Cardiac septum (tissue), 1 donor: ENCODE data around the gene CHSY1. TPM values are rescaled to one million over a fixed set of nuclear protein-coding genes. Genes with fewer than 3 reads are reported as not detected.

Source experiments
- DNase-seq: peaks from one replicate; pipeline ENCODE4 v3.0.0-alpha.2; 2020; ENCODE audit warnings: low spot score
- intact Hi-C: fragments of 100-400 bp; cut with DNase I; formaldehyde crosslinking; loops from one replicate; pipeline ENCODE4 v1.14.0; 2022
- total RNA-seq: library from RNA; stranded (reverse); fragmentation: NEBNext Ultra II Directional; extraction: Animal tissue kit (Norgen Biotek cat#: 25700); gene quantifications from one replicate; pipeline ENCODE4 v1.2.1, GENCODE V29; 2021
- donor health status: DM: no; HTN: no; CAD: no.

Gene CHSY1
- total RNA-seq, 1 donor from 2014 or later = 17.5 TPM

GRCh38 chr15:101162701-101163483, 89.0 kb downstream of the CHSY1 start:
- intact Hi-C loops = loop anchor here (5.0 kb wide), 1 partner anchor 36 kb away; no protein-coding TSS in a partner anchor

GRCh38 chr15:101161656-101162055, 90.2 kb downstream of the CHSY1 start:
- intact Hi-C loops = loop anchor here (5.0 kb wide), 1 partner anchor 34 kb away; no protein-coding TSS in a partner anchor
- peak; percentile 7 for DNase-seq

More at GRCh38 chr15:101162701-101163483, 89.0 kb downstream of the CHSY1 start:
- peak; percentile 86 for DNase-seq

GRCh38 chr15:101159936-101160815, 91.7 kb downstream of the CHSY1 start:
- DNase-seq = peak; percentile 14
- intact Hi-C loops = loop anchor here (5.0 kb wide), 1 partner anchor 33 kb away; no protein-coding TSS in a partner anchor

DNA sequence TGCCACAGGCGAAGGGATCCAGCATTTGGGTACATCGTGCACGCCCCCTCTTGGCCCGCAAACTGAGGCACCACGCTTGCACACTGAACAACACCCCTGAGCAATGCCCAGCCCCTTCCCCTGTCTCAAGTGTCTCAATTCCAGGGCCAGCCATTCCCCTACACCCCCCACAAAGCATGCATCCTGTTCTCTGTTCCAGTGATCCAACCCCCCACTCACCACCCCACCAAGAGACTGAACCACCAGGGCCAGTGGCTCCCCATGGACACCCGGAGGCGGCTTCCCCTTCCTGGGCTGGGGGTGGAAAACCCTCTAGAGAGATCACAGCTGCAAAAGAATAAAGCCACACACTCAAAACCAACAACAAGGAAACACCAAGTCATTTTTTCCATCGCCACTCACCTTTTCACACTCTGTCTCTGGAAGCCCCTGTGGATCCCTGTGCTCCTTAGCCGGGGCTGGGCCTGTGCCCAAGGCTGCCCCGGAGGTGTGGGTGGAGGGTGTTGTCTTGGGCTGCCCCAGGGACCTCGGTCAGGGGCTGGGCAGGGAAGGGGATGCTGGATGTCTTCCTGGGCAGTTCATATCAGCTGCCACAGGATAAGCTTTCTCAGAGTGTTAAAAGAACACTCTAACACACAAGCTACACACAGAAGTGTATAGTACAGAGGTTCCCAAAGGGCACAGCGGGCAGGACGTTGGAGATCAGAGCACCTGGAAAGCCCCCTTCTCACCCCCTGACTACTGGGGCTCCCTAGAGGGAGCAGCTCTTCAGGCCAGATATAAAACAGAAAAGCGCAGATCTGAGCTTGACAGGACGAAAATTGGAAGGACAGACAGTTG, 92.5 kb downstream of the CHSY1 start:
- peak; percentile 58 for DNase-seq
- intact Hi-C loops = no loop called here

- intact Hi-C loops = no loop called here
- peak; percentile 68 for DNase-seq
Observed at GRCh38 chr15:101158166-101159095, 93.4 kb downstream of the CHSY1 start.

DNA sequence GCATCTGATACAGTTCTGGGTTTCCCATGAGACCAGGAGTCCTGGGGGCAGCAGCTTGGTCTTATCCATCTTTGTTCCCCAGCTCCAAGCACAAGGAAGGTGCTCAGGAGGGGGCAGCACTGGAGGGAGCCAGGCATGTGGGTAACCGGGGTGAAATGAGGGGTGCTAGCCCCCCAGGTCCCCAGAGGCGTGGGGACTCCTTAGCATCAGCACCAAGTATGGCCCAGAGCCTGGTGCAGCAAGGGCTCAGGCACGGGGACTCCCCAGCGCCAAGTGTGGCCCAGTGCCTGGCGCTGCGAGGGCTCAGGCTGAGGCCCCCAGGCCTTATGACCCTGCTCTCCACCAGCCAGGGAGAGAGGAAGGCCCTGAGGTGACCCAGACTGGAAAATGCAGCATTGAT, 94.1 kb downstream of the CHSY1 start:
- peak; percentile 47 for DNase-seq
- intact Hi-C loops = no loop called here

DNA sequence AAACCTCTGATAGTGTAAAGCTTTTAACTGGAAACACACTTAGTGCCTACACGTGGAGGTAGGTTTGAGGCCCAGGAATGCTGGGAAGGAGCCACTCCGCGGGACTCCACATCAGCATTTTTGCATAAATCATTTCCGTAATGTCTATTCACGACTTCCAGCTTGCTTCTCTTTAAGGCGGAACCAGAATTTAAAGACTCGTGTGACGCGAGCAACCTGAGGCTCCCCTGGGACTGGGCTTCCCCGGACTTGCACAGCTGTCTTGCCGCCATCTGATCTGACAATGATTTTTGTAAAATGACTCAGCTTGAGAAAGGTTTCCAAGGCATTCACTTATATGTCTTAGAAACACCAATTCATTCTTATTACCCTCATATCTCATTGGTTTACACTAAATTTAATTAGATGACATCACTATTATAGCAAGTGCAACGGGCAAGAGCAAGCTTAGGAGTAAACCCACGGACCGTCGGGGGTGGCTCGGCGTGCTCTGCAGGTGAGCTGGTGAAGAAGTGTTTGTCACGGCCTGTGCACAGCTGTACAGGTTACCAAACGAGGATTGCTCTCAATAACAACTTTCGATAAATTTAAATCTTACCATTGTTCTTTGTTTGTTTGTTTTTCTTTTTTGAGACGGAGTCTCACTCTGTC, 95.2 kb downstream of the CHSY1 start:
- peak; percentile 43 for DNase-seq
- intact Hi-C loops = no loop called here

DNA sequence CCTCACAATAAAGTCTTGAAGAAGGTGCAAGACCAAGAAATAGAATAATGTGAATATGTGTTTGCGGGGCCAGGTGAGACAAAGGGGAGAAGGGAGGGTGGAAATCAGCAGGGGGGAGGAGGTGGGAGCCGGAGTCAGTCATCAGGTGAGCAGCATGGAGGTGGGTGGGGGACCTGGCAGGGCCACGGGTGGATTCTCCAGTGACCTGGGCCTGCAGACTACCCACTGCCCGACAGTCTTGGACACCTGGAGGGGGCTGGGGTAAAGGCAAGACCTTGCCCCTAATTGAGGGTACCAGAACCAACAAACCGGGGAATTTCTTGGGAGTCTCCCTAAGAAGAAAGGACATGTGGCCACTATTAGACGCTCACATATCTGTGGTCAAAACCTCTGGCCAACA, 95.8 kb downstream of the CHSY1 start:
- DNase-seq = peak; percentile 6
- intact Hi-C loops = no loop called here

GRCh38 chr15:101153801-101154656, 97.8 kb downstream of the CHSY1 start:
- intact Hi-C loops = no loop called here
- peak; percentile 46 for DNase-seq

DNA sequence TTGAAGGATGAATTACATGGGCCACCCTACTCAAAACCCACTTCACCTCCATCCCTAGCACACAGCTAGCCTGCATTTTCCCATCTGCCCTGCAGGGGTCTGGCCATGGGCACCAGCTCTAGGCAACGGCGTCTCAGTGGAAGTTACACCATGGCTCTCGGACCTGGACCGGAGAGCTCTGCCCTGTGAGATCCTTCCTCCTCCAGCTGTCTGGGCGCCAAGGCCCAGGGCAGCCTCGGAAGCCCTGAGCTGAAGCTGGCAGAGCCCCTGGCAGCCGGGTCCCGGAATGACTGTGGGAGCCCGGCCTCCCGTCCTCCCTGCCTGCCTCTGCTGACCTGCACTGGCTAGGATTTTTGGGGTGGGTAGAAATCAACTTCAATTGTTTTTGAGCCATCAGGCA, 98.9 kb downstream of the CHSY1 start:
- intact Hi-C loops = no loop called here
- DNase-seq = peak; percentile 70

DNA sequence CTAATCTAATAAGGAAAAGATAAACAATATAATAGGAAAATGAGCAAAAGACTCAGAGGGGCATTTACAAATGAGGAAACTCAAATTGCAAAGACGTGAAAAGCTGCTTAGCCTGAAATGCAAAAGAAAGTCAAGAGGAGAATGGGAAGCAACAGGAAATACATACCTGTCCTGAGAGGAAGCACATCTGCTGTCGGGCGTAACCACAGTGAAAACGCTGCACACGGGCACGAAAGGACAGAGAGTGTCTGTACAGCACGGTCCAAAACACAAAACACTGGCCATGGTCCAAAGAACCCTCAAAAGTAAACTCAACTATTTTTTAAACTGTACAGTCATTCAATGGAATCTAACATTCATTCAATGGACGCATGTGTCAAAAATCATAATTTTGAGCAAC, 100.6 kb downstream of the CHSY1 start:
- DNase-seq = peak; percentile 24
- intact Hi-C loops = no loop called here

- no peak for DNase-seq
- intact Hi-C loops = no loop called here
Observed at GRCh38 chr15:101150723-101151040, 101.2 kb downstream of the CHSY1 start.

DNA sequence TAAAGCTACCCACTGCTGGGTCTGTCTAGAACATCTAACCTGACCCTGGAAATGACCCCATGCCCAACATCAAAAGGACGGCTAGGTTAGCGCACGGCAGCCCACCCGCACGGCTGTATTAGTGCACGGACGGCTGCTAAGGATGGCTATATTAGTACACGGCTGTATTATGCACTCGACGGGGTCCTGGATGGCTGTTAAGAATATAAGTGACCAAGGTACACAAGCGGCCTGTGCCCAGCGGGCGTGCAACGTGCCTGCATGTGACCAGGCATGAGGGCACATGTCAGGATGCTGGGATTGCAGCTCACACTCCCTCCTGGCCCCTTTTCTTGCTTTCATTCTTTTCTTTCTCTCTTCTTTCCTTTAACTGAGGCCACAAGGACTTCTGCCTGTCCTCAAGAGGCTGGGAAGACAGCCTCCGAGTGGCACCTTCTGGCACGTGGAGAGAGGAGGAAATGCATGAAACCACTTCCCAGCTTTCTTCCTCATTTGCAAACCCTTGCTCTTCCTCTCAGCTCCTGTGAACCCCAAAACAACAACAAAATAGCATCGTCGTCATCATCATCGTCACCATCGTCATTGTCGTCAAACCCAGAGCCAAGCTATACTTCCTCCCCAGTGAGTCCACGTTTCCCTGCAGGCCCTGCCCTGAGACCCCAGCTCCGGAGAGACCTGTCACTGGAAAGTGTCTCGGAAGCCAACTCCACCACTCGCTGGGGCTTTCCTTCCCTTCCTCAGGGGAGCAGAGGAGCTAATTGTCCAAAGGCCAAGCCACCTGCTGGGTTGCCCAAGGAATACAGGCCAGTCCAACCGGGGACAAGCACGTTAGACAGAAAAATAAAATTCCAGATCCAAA, 101.8 kb downstream of the CHSY1 start:
- peak; percentile 82 for DNase-seq
- intact Hi-C loops = no loop called here

GRCh38 chr15:101148881-101149664, 102.8 kb downstream of the CHSY1 start:
- intact Hi-C loops = no loop called here
- peak; percentile 75 for DNase-seq

DNA sequence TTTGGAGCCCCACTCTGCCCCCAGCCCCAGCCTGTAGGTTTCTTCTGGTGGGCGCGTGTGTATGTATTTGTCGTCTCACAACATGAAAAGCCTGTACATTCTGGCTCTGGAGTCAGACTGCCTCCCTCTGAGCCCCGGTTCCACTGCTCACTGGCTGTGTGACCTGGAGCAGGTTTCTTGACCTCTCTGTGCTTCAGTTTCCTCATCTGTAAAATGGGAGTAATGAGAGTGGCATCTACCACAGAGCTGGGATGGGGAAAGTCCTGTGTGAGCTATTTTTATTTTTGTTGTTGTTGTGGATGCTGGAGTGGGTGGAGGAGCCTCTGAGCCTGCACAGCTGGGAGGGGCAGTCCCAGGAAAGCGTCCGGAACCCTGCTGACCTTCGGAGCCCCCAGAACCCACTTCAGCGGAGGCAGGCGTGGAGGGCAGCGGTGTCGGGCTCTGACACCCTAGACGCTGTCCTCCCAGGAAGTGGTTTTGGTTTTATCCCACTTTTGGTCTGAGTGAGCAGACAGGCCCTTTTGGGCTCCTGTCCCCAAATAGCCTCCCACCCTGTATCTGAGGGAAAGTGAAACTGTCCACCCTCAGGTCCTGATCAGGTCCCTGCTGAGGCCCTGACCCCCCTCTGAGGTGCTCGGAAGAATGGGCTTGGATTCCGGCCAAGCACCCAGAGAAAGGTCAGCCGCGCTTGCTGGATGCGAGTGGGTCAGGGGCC, 103.5 kb downstream of the CHSY1 start:
- DNase-seq = no peak
- intact Hi-C loops = no loop called here
